HepG2 (cell line): ENCODE measurements around the gene CD72. TPM values are rescaled to one million over a fixed set of nuclear protein-coding genes. Genes with fewer than 3 reads are reported as not detected.

Source experiments
- AFF4 ChIP-seq: sonication (generic); formaldehyde crosslinking; IDR thresholded peaks from 2 replicates; pipeline ENCODE4 v1.4.0; 2020; ENCODE audit warnings: missing genetic modification reagents
- ARNTL ChIP-seq: sonication (generic); formaldehyde crosslinking; IDR thresholded peaks from 2 replicates; pipeline ENCODE4 v1.4.0; 2020; ENCODE audit warnings: mild to moderate bottlenecking, missing genetic modification reagents
- ATF1 ChIP-seq: IDR thresholded peaks from 2 replicates; pipeline ENCODE4 v1.6.1; 2016; ENCODE audit warnings: mild to moderate bottlenecking, control low read depth
- ELF3 ChIP-seq: IDR thresholded peaks from 2 replicates; pipeline ENCODE4 v1.6.1; 2016; ENCODE audit warnings: missing genetic modification reagents, missing compliant biosample characterization
- ERF ChIP-seq: IDR thresholded peaks from 2 replicates; pipeline ENCODE4 v1.6.1; 2018; ENCODE audit warnings: missing biosample characterization, missing genetic modification reagents
- GPBP1L1 ChIP-seq: sonication (generic); formaldehyde crosslinking; IDR thresholded peaks from 2 replicates; pipeline ENCODE4 v1.5.0; 2020; ENCODE audit warnings: mild to moderate bottlenecking, missing genetic modification reagents
- MIER2 ChIP-seq: IDR thresholded peaks from 2 replicates; pipeline ENCODE4 v1.6.1; 2016; ENCODE audit warnings: missing biosample characterization, missing genetic modification reagents
- NR1H2 ChIP-seq: sonication (generic); formaldehyde crosslinking; IDR thresholded peaks from 2 replicates; pipeline ENCODE4 v1.8.1; 2022; ENCODE audit warnings: low read depth, missing genetic modification reagents, borderline replicate concordance
- PTBP1 ChIP-seq: fragments of 200-400 bp; formaldehyde crosslinking; IDR thresholded peaks from 2 replicates; pipeline ENCODE4 v1.6.1; 2018; ENCODE audit warnings: low read length, low read depth; ENCODE audit not compliant: poor library complexity, severe bottlenecking
- RORA ChIP-seq: sonication (generic); formaldehyde crosslinking; IDR thresholded peaks from 2 replicates; pipeline ENCODE4 v1.5.0; 2020; ENCODE audit warnings: mild to moderate bottlenecking, missing genetic modification reagents, moderate library complexity
- SCMH1 ChIP-seq: sonication (generic); formaldehyde crosslinking; IDR thresholded peaks from 2 replicates; pipeline ENCODE4 v1.9.0; 2021; ENCODE audit warnings: missing genetic modification reagents, mild to moderate bottlenecking, borderline replicate concordance
- ZFY ChIP-seq: sonication (generic); formaldehyde crosslinking; IDR thresholded peaks from 2 replicates; pipeline ENCODE4 v1.4.0; 2020; ENCODE audit warnings: missing genetic modification reagents
- ZNF253 ChIP-seq: sonication (generic); formaldehyde crosslinking; IDR thresholded peaks from 2 replicates; pipeline ENCODE4 v1.8.0; 2022; ENCODE audit warnings: mild to moderate bottlenecking, missing genetic modification reagents, borderline replicate concordance
- ZNF501 ChIP-seq: sonication (generic); formaldehyde crosslinking; IDR thresholded peaks from 2 replicates; pipeline ENCODE4 v1.5.1; 2020; ENCODE audit warnings: mild to moderate bottlenecking, moderate library complexity, missing genetic modification reagents
- ZNF563 ChIP-seq: sonication (generic); formaldehyde crosslinking; IDR thresholded peaks from 2 replicates; pipeline ENCODE4 v1.8.0; 2022; ENCODE audit warnings: mild to moderate bottlenecking, moderate library complexity, missing genetic modification reagents
- ZNF652 ChIP-seq: IDR thresholded peaks from 2 replicates; pipeline ENCODE4 v1.6.1; 2016; ENCODE audit warnings: low read depth, borderline replicate concordance
- ZNF746 ChIP-seq: sonication (generic); formaldehyde crosslinking; IDR thresholded peaks from 2 replicates; pipeline ENCODE4 v1.8.0; 2022; ENCODE audit warnings: mild to moderate bottlenecking, missing genetic modification reagents
- ZSCAN12 ChIP-seq: sonication (generic); formaldehyde crosslinking; IDR thresholded peaks from 2 replicates; pipeline ENCODE4 v1.9.0; 2021; ENCODE audit warnings: mild to moderate bottlenecking, missing genetic modification reagents
- polyA plus RNA-seq, 8 experiments: library from polyadenylated mRNA; depleted of rRNA in 3 of 8; stranded (reverse) in 7 of 8; unstranded in 1 of 8; fragments of >200 nt; fragmentation: Illumina TruSeq in 4 of 8; extraction: Trizol in 4 of 8; gene quantifications; 2 replicates each; pipeline versions ENCODE4 v1.2.1 to v1.2.3, GENCODE V29; 2011 to 2016; ENCODE audit warnings: low read depth in 4 of 8, missing spikeins in 1 of 8, mixed read lengths in 1 of 8; ENCODE audit not compliant: insufficient read depth in 1 of 8
- total RNA-seq, 5 experiments: library from RNA; depleted of rRNA; stranded (reverse); fragments of >200 nt; fragmentation: Illumina TruSeq; extraction: Trizol; gene quantifications; 2 replicates each; pipeline ENCODE4 v1.2.3, GENCODE V29; 2016; ENCODE audit warnings: low read depth in 1 of 5
- TF ChIP-seq, protein P1 (sequence below): IDR thresholded peaks from 2 replicates; pipeline ENCODE4 v1.4.0; 2020; ENCODE audit warnings: mild to moderate bottlenecking, missing genetic modification reagents
- TF ChIP-seq, protein P2 (sequence below): sonication (generic); formaldehyde crosslinking; IDR thresholded peaks from 2 replicates; pipeline ENCODE4 v1.9.0; 2022; ENCODE audit warnings: low read depth, missing genetic modification reagents

CD72 gene
- total and polyA plus RNA-seq, 2 of the 13 experiments (the other 11 are each of a cell fraction or from before 2014, with no cell fraction given) = 0.18 to 1.1 TPM

- TF ChIP-seq AFF4 (CRISPR knock-in tag) = no peak
- peak; percentile 98 for TF ChIP-seq ARNTL
- TF ChIP-seq, protein P1, sequence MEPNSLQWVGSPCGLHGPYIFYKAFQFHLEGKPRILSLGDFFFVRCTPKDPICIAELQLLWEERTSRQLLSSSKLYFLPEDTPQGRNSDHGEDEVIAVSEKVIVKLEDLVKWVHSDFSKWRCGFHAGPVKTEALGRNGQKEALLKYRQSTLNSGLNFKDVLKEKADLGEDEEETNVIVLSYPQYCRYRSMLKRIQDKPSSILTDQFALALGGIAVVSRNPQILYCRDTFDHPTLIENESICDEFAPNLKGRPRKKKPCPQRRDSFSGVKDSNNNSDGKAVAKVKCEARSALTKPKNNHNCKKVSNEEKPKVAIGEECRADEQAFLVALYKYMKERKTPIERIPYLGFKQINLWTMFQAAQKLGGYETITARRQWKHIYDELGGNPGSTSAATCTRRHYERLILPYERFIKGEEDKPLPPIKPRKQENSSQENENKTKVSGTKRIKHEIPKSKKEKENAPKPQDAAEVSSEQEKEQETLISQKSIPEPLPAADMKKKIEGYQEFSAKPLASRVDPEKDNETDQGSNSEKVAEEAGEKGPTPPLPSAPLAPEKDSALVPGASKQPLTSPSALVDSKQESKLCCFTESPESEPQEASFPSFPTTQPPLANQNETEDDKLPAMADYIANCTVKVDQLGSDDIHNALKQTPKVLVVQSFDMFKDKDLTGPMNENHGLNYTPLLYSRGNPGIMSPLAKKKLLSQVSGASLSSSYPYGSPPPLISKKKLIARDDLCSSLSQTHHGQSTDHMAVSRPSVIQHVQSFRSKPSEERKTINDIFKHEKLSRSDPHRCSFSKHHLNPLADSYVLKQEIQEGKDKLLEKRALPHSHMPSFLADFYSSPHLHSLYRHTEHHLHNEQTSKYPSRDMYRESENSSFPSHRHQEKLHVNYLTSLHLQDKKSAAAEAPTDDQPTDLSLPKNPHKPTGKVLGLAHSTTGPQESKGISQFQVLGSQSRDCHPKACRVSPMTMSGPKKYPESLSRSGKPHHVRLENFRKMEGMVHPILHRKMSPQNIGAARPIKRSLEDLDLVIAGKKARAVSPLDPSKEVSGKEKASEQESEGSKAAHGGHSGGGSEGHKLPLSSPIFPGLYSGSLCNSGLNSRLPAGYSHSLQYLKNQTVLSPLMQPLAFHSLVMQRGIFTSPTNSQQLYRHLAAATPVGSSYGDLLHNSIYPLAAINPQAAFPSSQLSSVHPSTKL (CRISPR knock-in tag) = peak; percentile 90
- peak; percentile 72; the same call in 1 of the 2 replicates for TF ChIP-seq MIER2 (CRISPR knock-in tag)
- peak; percentile 97 for TF ChIP-seq ZSCAN12 (CRISPR knock-in tag)
- peak; percentile 94 for TF ChIP-seq NR1H2 (CRISPR knock-in tag)
- TF ChIP-seq, protein P2, sequence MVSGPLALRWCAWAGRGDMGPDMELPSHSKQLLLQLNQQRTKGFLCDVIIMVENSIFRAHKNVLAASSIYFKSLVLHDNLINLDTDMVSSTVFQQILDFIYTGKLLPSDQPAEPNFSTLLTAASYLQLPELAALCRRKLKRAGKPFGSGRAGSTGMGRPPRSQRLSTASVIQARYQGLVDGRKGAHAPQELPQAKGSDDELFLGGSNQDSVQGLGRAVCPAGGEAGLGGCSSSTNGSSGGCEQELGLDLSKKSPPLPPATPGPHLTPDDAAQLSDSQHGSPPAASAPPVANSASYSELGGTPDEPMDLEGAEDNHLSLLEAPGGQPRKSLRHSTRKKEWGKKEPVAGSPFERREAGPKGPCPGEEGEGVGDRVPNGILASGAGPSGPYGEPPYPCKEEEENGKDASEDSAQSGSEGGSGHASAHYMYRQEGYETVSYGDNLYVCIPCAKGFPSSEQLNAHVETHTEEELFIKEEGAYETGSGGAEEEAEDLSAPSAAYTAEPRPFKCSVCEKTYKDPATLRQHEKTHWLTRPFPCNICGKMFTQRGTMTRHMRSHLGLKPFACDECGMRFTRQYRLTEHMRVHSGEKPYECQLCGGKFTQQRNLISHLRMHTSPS = peak; percentile 46; the same call in 1 of the 2 replicates
- TF ChIP-seq ZNF501 (CRISPR knock-in tag) = peak; percentile 96
- no peak for TF ChIP-seq ZNF253
- peak; percentile 70; the same call in 1 of the 2 replicates for TF ChIP-seq ZFY (CRISPR knock-in tag)
- TF ChIP-seq GPBP1L1 (CRISPR knock-in tag) = no peak
- TF ChIP-seq ZNF652 (CRISPR knock-in tag) = peak; percentile 53; the same call in 1 of the 2 replicates
- peak; percentile 84 for TF ChIP-seq ATF1 (CRISPR knock-in tag)
- TF ChIP-seq PTBP1 = no peak
- TF ChIP-seq SCMH1 (CRISPR knock-in tag) = no peak
- peak; percentile 97 for TF ChIP-seq ELF3 (CRISPR knock-in tag)
- peak; percentile 89 for TF ChIP-seq ERF (CRISPR knock-in tag)
- no peak for TF ChIP-seq RORA
- peak; percentile 89 for TF ChIP-seq ZNF563 (CRISPR knock-in tag)
- peak; percentile 91 for TF ChIP-seq ZNF746
Measured at GRCh38 chr9:35657546-35658136, 39.4 kb upstream of the CD72 start, which contains the start of gene RMRP (continued).
